Stimulated activated CD8-positive, alpha-beta memory T cell treated with anti-CD3 and anti-CD28 coated beads, Interleukin-7, amount 100 ng/mL, for 1 hour (primary cell): ENCODE data around the gene CARD11.
A peak's percentile ranks its signal among the peaks of the same experiment; 100 is the strongest.

Experiments
- DNase-seq, 2 donors: peaks; one replicate each; pipeline ENCODE4 v3.0.0-alpha.2; 2020; ENCODE audit warnings: low read depth in 2 of 2

CARD11 gene

DNA sequence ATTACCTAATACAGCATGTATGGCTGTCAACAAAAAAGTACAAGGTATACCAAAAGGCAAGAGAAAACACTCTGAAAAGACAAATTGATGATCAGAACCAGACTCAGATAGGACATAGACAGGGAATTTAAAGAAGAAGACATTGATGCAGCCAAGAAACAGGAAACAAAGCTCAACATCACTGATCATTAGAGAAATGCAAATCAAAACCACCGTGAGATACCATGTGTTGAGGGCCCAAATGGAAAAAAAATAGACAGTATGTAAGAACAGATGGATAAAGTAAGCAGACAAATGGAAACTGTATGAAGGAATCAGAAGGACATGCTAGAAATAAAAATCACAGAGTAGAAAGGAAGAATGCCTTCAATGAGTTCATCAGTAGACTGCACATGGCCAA lies 23.3 kb downstream of the CARD11 start:
- no peak for DNase-seq

- no peak for DNase-seq
These were observed 23.9 kb downstream of the CARD11 start for GRCh38 chr7:3019801-3020200.

- no peak for DNase-seq
These were observed 29.5 kb downstream of the CARD11 start for GRCh38 chr7:3013975-3014792.

GRCh38 chr7:3011211-3011852 lies 32.3 kb downstream of the CARD11 start:
- DNase-seq: no peak

DNA sequence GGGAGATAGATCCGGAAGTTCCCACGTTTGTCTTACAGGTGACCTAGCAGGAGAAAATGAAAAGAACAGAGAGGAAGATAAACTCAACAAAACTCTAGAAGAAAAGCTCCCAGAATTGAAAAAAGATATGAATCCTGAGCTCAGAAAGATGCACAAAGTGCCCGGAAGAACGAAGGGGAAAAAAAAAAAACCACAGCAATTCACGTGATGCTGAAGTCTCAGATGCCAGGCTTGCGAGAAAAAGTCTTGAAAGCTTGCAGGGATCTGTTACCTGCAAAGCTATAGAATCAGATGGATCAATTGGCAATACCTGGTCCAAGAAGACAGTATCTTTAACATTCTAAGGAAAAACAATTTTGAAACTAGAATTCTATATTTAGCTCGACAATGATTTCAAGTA lies 33.5 kb downstream of the CARD11 start:
- no peak for DNase-seq

DNA sequence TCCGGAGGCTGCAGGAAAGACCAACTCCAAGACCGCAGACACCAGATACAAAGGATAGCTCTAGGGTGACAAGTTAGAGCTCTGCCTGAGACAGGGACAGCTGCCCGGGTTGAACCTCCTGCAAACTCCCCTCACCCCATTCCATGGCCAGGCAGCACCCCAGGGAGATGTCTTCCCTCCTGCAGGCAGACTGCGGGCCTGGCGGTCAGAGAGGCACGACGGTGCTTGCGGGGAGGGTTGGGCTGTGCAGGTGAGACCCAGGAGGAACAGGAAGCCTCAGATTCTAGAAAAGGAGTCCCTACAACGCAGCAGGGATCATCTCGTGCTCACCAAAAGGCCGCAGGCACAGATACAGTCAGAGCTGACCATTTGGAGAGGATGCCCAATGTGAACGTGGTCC lies 34.6 kb downstream of the CARD11 start:
- no peak for DNase-seq

DNA sequence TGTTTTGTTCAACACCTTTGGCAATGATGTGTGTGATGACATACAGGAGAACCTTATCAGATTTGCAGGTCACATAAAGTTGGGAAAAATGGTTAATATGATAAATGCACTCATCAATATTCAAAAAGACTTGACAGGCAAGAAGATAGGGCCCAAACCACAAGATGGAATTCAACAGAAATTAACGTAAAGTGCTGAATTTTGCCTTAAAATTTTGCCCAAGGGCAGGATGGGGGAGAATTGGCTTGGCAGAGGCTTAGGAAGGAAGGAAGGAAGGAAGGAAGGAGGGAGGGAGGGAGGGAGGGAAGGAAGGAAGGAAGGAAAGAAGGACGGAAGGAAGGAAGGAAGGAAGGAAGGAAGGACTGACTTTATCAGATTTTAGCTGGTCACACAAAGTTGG lies 35.3 kb downstream of the CARD11 start:
- DNase-seq: no peak

DNA sequence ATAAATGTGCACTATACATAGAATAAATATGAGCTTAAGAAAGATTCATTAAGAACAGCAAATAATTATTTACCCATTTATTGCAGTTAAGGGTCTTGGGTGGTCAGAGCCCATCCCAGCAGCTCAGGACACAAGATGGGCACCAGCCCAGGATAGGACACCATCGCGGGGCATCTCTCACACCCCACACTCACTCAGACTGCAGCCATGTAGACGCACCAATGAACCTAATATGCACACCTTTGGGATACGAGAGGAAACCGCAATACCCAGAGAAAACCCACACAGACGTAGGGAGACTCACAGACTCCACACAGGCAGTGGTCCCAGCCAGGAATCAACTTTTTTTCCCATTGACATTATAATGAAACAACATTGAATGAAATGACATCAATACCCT lies 36.0 kb downstream of the CARD11 start:
- no peak for DNase-seq

- DNase-seq: no peak
These were observed 38.4 kb downstream of the CARD11 start for GRCh38 chr7:3005257-3005656.

DNA sequence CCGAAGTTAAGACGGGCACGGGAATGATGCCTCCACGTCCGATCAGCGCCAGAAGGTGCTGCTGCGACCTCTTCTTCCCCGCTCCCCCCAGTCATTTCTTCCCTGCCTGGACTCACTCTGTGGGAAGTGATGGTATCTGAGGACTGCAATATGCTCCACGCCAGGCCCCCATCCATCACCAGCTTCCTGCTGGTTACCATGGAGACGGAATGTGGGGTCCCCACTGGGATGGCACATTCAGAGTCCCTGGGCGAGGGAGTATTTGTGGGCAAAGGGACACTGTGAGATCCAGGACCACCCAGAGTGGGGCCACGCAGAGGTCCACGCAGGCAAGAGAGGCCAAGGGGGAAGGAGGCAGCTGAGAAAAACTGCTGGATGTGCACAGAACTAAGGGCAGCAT lies 39.7 kb downstream of the CARD11 start:
- no peak for DNase-seq

GRCh38 chr7:3002631-3003030 lies 41.0 kb downstream of the CARD11 start:
- no peak for DNase-seq

- DNase-seq: no peak
These were observed 43.1 kb downstream of the CARD11 start for GRCh38 chr7:3000566-3000965.

DNA sequence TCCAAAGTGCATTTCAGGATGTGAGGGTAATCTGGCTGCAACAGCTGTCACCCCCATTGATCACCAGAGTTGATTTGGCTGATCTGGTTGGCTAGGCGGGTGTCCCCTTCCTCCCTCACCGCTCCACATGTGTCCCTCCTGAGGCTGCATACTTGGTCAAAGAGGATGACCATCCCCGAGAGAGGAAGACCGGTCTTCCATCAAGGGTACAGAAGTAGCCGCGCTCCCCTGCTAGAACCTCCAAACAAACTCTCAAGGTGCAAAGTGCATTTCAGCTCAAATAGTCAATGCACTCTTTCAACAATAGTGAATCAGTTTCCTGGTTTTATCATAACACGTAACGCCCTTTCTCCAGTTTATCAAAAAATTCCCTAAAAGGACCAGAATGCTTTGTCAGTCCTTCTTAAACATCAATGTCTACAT lies 44.6 kb downstream of the CARD11 start:
- no peak for DNase-seq

DNA sequence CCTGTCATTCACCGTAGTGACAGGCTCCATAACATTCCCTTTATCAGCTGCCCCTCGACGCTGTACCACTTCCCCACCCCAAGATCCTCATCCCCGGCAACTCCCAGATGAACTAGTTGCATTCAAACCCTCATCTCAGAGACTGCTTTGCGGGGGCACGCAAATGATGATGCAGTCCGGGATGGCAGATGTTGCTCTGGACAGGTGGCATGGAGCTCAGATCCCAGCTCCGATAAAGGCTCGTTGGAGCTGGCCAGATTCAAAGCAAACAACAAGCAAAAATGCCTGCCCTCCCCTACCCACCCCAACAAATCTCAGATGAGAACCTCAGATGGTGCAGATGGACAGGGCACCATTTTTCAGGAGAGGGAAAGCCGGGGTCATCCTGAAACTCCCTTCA lies 46.7 kb downstream of the CARD11 start:
- DNase-seq: no peak

DNA sequence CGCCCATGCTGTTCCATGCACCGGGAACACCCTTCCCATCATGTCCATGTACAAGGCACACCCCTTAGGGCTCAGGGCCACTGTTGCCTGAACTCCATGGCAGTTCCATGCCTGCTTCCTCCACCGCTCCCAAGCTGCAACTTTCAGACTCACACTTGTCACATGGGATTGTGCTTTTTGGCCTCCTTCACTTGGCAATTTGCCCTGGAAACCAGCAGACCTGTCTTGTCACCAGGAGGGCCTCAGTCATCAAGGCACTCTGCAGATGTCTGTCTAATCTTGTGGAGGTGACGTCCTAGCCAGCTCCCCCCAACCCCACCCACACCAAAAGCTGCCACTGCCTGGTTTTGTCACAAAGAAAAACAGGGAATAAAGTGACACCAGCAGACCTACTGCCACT lies 47.5 kb downstream of the CARD11 start:
- no peak for DNase-seq

GRCh38 chr7:2993868-2994267 lies 49.8 kb downstream of the CARD11 start:
- DNase-seq: no peak

- DNase-seq: no peak
These were observed 50.3 kb downstream of the CARD11 start for GRCh38 chr7:2993396-2993795.

DNA sequence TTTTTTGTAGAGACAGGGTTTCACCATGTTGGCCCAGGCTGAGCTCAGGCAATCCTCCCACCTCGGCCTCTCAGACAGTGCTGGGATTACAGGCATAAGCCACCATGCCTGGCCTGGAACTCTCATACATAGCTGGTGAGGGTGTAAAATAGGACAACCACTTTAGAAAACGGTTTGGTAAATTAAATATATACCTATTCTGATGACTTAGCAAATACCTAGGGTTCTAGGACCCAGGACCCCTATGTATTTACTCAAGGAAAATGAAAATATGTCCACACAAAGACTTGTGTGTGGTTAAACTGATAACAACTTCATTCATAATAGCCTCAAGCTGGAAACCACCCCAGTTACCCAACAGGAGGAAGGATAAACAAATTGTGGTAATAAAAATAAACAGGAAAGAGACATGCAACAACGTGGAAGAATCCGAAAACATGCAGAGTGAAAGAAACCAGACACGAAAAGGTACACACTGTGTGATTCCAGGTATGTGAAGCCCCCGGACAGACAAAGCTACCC lies 52.7 kb downstream of the CARD11 start:
- DNase-seq: no peak

- no peak for DNase-seq
These were observed 57.1 kb downstream of the CARD11 start for GRCh38 chr7:2986561-2986960.

DNA sequence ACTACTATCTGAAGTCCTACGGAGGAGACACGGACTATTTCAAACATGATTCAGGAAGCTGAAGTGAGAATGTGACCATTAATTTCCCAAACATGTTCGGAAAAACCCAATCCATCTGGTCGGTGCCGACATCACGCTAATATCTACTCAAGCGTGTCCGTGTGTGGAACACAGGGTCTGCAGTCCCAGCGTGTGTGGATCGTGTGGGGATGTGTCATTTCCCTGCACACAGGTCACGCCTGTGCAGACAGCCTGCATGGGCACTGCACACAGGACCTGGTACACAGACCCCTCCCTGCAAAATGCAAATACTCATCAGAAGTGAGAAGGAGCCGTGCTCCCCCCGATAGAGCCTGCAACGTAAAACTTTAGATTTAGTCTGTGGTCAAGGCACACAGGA lies 57.8 kb downstream of the CARD11 start:
- no peak for DNase-seq

- DNase-seq: no peak
These were observed 59.6 kb downstream of the CARD11 start for GRCh38 chr7:2984091-2984490.

DNA sequence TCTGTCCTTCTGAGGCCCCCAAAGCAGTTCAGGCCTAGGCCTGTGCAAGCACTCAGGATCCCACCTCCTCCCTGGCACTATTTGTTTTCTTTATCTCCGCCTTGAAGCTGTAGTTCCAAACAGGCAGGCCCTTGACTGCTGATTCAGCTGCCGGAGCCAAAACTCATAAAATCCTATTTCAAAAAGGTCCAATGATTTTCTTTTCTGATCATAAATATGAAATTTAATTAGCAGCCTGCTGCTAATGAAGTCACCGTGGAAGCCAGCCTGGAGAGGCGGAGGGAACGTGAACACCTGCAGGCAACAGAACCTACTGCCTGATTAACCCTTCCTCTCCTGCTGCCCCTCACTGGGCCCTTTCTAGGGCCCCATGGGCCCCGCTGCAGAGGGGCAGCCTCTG lies 60.1 kb downstream of the CARD11 start:
- DNase-seq: no peak

GRCh38 chr7:2982831-2983230 lies 60.8 kb downstream of the CARD11 start:
- peak; percentile 41 to 42 for DNase-seq
